ENCODE measurements around the gene ANKRD31. TPM values are rescaled to one million over a fixed set of nuclear protein-coding genes. Genes with fewer than 3 reads are reported as not detected.
"Not testable (repeated sequence)": the region's sequence is repeated elsewhere in the genome, so short reads cannot be mapped to it uniquely, and the experiment has no call there.

The ANKRD31 gene, protein sequence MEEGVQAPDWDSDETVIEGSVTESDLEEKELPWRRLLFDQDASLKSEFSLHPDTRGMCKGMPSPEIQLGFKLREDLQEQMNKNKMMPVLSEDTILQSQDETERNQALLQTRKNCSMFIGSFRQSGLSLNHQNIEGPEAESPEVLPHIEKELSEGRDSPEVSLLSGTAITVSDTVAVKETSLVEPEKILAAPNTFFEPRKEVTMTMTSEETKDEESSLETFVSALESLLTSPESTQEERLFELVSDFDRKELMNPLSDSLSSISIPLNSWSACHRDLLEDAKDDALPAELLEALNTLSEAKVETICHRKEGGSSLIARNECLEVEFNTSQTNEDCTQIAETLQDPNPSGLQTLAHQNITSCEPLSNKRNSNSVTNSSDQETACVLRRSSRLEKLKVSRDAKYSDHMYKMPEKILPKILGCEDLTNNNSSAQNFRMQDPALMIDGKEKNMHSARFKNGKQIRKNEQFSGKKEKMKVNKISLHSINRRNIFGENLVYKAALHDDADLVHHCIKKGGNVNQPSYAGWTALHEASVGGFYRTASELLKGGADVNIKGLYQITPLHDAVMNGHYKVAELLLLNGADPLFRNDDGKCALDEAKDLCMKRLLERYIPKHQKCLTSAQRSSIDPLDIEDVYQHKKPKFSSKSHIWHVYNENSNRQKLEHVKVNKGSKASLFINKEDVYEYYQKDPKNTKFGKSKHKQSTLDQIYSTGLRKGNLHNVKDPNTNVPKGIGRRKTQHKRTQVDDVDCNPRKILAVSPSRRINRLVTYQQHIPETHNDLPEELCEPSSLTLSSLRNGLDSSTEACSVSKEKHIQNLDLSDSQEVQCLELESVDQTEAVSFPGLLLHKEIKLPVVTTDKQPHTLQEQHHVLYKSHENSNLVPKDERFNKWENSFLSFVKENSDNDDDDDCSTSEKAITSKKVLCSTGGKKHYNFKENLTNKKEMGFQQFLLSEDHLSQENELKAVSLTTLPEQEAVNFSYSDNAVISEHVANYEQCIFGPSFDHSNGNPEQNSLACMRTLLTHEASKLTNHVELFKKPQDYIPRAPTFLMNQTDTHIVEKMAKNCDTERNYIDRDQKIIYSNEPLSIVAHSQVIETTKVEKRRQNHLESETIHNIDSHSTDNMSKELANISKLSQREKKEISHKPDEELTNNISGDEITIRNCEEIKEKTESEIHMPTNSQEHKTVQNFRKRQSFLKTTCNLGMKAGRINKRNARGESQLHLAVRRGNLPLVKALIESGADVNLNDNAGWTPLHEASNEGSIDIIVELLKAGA (N-terminal part only)
- total RNA-seq (0.69 TPM), polyA plus RNA-seq (0.05 TPM)

DNA sequence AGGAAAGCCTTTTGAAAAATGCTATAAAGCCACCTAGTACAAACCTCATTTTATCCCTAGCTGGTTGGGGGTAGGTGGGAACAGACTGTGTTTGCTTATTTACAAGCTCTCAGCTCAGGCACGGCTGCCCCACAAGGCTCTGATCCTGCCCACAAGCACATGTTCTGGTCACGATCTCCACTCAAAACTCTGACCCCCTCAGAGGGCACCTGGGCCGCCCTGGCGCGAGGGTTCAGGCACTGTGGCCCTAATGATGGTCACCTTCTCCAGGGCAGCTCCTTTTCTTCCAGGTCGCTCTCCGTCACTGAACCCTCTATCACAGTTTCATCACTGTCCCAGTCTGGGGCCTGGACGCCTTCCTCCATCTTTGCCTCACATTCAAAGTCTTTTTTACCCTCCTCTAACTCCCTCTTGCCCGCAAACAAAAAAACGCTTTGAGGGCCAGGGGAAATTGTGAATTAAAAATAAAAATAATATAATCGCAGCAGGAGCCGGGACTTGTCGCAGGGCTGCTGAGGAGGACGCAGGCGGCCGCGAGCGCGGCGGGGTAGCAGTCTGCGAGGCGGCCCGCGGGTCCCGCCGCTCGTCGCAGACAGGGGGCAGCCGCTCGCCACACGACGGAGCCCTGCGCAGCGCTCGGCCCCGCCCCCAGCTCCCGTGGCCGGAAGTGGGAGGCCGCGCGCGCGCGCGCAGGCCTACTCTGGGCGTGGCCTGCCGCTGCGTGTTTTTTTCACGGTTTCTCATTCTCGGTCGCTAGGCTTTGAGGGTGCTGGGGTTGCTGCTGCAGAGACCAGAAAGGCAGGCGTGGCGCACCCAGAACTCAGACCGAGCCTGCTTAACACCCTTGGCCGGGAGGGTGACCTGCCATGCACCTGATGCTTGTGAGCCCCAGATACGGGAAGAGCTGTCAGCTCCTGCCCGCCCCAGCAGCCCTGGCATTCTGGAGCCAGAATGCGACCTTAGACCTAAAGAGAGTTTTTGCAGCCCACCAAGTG, at the start of gene ANKRD31:
ANKRD31 (minus strand) TSS at position 557 of the 995 bp plus-strand sequence; CDS start at position 365, 192 bp downstream.
- Histone ChIP-seq H3K4me1 (ENCODE audit: insufficient read depth) (no peaks in the 10 kb centered on the region), H3K27ac (ENCODE audit: low read depth) (peak within 1 kb of the TSS; percentile 44), H3K36me3 (ENCODE audit: insufficient read depth) (no peaks in the 10 kb centered on the region), H3K4me3 (ENCODE audit: low read depth, low read length) (peak within 1 kb of the TSS; percentile 46)
- 3% methylated on average over 58 of the region's 58 CpGs for WGBS
- peak; percentile 50 for DNase-seq (ENCODE audit: extremely low spot score)

DNA sequence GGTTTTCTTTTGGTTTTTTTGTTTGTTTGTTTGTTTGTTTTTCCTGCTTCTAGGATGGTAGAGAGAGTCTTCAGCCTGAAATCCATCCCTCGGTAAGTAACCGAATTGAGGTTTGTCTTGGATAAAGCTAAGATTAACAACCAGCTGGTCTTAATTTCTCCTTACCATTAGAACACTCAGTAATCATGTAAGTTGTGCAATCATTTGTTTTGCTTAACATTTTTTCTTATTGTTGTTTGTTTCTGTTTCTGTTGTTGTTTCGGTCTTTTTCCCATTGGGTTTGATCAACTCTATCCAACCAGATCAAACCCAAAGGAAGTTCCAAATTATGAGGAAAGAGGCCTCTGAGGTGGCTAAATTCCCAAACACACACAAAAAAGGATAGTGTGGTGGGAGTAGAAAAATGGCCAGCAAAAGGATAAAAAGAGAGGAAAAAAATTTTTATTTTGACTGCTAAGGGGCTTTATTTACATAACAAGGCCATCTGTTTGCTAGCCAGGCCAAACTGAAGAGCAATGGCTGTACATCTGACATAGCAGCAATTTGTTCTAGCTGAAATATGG, 49.6 kb upstream of the ANKRD31 start:
- no peak for DNase-seq (ENCODE audit: extremely low spot score)
- H3K4me3 ChIP-seq (ENCODE audit: low read depth, low read length) = no peak overlapping the region
- 74% methylated on average over 3 of the region's 3 CpGs for WGBS

DNA sequence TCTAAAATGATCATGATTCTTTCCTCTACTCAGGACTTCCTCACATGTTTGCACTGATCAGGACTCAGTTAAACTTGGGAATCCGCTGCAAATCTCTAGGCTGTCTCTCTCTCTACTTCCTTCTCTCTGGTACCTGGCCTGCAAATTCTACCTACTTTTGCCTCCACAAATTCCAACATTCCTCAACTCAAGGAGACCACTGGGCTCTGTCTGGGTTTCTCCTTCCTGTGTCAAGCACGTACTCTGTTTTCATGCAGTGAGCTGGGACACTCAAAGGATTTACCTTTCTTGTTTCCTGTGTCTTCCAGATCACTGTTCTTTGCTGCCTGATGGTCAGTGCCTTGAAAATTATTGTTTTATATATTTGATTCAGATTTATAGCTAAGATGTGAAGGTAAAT, 45.9 kb upstream of the ANKRD31 start:
- no peak overlapping the region for H3K4me3 ChIP-seq (ENCODE audit: low read depth, low read length)
- WGBS = 76% methylated on average over 2 of the region's 2 CpGs
- no peak overlapping the region for H3K27ac ChIP-seq (ENCODE audit: low read depth)
- DNase-seq (ENCODE audit: extremely low spot score) = no peak
- H3K36me3 ChIP-seq (ENCODE audit: insufficient read depth) = no peaks in the 10 kb centered on the region
- H3K4me1 ChIP-seq (ENCODE audit: insufficient read depth) = no peaks in the 10 kb centered on the region

More for the DNA sequence above, 49.6 kb upstream of the ANKRD31 start:
- no peaks in the 10 kb centered on the region for H3K36me3 ChIP-seq (ENCODE audit: insufficient read depth)
- H3K4me1 ChIP-seq (ENCODE audit: insufficient read depth) = no peaks in the 10 kb centered on the region
- H3K27ac ChIP-seq (ENCODE audit: low read depth) = no peak overlapping the region

DNA sequence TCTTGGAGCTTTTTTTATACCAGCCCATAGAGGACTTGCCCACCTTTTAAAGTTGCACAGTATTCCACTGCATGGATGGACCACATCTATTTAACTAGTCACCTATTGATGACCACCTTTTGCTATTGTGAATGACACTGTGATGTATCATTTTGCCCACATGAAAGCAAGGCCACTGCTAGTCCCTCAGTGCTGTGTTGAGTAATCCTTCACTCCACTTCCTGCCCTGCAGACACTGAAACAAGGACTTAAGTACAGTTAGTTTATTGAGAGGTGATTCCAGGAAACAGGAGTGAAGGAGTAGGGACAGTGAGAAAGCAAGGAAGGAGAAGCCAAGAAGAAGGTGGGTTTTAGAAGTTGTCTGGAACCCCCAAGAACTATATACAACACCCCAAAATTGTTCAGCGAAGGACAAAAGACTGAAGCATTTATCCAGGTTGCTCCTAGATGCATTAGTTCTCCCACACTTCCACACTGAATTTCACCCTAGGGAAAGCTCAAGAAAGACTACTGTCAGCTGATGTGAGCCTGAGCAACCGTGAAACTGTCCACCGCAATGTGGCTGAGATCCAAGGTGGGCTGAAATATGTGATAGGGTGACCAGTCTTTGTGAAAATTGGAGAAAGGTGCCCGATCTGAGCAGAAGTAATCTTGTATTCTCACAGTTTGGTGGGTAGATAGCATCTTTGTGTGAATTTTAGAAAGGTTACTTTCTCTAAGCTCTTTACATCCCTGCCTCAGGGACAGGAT, 45.2 kb upstream of the ANKRD31 start:
- no peak overlapping the region for H3K27ac ChIP-seq (ENCODE audit: low read depth)
- no peak overlapping the region for H3K4me3 ChIP-seq (ENCODE audit: low read depth, low read length)
- no peak for DNase-seq (ENCODE audit: extremely low spot score)
- H3K4me1 ChIP-seq (ENCODE audit: insufficient read depth) = no peaks in the 10 kb centered on the region
- no peaks in the 10 kb centered on the region for H3K36me3 ChIP-seq (ENCODE audit: insufficient read depth)
- WGBS = 77% methylated on average over 4 of the region's 4 CpGs

DNA sequence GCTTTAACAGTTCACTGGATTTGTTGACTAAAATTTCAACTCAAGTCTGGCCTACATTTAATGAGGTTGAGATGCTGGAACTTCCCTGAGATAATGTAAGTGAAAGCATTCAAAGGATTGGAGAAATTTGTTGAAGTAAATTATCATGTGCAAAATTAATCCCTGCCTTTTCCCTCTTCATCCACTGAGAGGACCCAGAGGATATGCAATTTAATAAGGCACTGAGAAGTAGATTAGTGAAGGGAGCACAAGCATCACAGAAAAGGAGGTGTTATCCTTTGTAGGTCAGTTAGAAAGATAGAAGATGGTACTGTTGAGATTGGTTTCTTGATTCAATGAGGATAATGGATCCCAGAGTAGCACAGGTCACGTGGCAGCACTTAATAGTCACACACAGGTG, 42.6 kb upstream of the ANKRD31 start:
- WGBS = 75% methylated on average over 1 of the region's 1 CpG

DNA sequence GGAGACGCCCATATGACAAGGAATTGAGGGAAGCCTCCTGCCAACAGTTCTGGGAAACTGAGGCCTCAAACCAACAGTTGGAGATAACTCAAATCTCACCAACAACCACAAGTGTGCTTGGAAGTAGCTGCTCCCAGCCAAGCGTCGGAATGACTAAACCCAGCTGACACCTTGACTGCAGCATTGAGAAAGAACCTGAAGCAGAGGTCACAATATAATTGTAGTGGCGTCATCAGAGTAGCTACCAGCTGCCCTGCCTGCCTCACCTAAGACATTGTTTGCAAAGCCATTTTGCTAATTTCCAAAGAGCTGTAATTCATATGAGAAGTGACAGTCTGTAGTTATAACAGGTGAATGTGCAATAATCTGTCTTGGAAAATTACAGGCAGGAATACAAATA, 40.8 kb upstream of the ANKRD31 start:
- Histone ChIP-seq H3K4me1 (ENCODE audit: insufficient read depth) (no peaks in the 10 kb centered on the region), H3K36me3 (ENCODE audit: insufficient read depth) (no peaks in the 10 kb centered on the region), H3K4me3 (ENCODE audit: low read depth, low read length) (no peak overlapping the region), H3K27ac (ENCODE audit: low read depth) (no peak overlapping the region)
- DNase-seq (ENCODE audit: extremely low spot score) = no peak
- WGBS = 75% methylated on average over 4 of the region's 4 CpGs

More for the DNA sequence above, 42.6 kb upstream of the ANKRD31 start:
- H3K27ac ChIP-seq (ENCODE audit: low read depth) = no peak overlapping the region
- no peaks in the 10 kb centered on the region for H3K4me1 ChIP-seq (ENCODE audit: insufficient read depth)
- no peak for DNase-seq (ENCODE audit: extremely low spot score)
- no peaks in the 10 kb centered on the region for H3K36me3 ChIP-seq (ENCODE audit: insufficient read depth)
- H3K4me3 ChIP-seq (ENCODE audit: low read depth, low read length) = no peak overlapping the region

DNA sequence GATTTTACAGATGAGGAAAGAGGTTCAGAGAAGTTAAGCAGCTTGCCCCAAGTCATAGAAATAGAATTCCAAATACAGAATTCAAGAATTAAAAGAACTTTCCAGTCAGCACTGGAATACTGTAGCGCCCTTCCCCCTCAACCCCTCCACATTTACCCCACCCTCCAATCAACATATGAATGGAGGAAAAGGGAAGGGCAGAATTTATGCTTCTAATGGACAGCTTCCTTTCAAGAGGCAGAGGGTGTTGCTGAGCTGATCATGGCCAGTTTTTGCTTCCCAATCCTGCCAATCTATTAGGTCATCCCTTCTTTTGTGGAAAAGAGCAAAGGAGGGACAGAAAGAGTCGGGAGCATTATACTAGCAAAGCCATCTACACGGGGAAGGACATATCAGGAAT, 39.1 kb upstream of the ANKRD31 start:
- Histone ChIP-seq H3K4me1 (ENCODE audit: insufficient read depth) (no peaks in the 10 kb centered on the region), H3K36me3 (ENCODE audit: insufficient read depth) (no peaks in the 10 kb centered on the region), H3K27ac (ENCODE audit: low read depth) (no peak overlapping the region), H3K4me3 (ENCODE audit: low read depth, low read length) (no peak overlapping the region)
- DNase-seq (ENCODE audit: extremely low spot score) = no peak
- WGBS = 63% methylated on average over 3 of the region's 3 CpGs

DNA sequence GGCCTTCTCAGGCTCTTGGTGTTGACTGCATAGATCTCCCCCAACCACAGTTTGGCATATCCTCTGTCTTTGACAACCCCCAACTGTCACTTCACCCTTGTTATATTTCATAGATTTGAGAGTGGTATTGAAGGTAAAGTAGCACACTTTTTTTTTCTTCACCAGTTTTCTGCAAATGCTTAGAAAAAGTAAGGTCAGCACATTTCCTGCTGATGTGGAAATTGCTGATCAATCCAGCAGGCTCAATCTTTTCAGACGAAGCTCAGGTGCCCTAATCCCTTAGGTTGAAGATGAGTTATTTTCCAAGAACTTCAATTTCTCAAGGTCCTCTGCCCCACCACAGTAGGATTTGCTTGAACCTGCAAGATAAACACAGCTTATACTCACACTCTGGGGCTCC, 38.5 kb upstream of the ANKRD31 start:
- WGBS = 62% methylated on average over 1 of the region's 1 CpG

DNA sequence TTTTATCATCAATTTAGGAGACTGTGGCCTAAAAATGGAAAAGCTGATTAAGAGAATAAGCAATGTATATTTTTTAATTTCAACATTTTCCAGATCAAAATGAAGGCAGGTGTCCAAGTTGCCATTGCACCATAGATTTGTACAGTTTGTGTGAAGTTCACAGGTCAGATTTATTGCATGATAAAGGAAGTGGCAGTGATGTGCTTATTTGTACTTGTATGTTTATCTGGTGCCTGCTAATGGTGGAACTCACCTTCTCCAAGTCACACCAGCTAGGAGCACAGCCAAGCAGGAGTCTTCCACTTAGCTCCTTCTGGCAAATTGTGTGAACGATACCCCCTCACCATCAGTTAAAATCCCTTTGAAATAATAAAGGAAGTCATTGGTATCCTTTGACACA, 37.8 kb upstream of the ANKRD31 start:
- Histone ChIP-seq H3K27ac (ENCODE audit: low read depth) (no peak overlapping the region), H3K4me3 (ENCODE audit: low read depth, low read length) (no peak overlapping the region), H3K36me3 (ENCODE audit: insufficient read depth) (no peaks in the 10 kb centered on the region), H3K4me1 (ENCODE audit: insufficient read depth) (no peaks in the 10 kb centered on the region)
- WGBS = 80% methylated on average over 1 of the region's 1 CpG
- DNase-seq (ENCODE audit: extremely low spot score) = no peak

More for the DNA sequence above, 38.5 kb upstream of the ANKRD31 start:
- Histone ChIP-seq H3K27ac (ENCODE audit: low read depth) (no peak overlapping the region), H3K36me3 (ENCODE audit: insufficient read depth) (no peaks in the 10 kb centered on the region), H3K4me1 (ENCODE audit: insufficient read depth) (no peaks in the 10 kb centered on the region), H3K4me3 (ENCODE audit: low read depth, low read length) (no peak overlapping the region)
- DNase-seq (ENCODE audit: extremely low spot score) = no peak

DNA sequence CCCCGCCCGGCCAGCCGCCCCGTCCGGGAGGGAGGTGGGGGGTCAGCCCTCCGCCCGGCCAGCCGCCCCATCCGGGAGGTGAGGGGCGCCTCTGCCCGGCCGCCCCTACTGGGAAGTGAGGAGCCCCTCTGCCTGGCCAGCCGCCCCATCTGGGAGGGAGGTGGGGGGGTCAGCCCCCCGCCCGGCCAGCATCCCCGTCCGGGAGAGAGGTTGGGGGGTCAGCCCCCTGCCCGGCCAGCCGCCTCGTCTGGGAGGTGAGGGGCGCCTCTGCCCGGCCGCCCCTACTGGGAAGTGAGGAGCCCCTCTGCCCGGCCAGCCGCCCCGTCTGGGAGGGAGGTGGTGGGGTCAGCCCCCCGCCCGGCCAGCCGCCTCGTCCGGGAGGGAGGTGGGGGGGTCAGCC, 33.9 kb upstream of the ANKRD31 start:
- H3K4me1 ChIP-seq (ENCODE audit: insufficient read depth); DNase-seq (ENCODE audit: extremely low spot score); H3K27ac ChIP-seq (ENCODE audit: low read depth); H3K4me3 ChIP-seq (ENCODE audit: low read depth, low read length); H3K36me3 ChIP-seq (ENCODE audit: insufficient read depth): not testable (repeated sequence)
- 96% methylated on average over 30 of the region's 31 CpGs for WGBS

DNA sequence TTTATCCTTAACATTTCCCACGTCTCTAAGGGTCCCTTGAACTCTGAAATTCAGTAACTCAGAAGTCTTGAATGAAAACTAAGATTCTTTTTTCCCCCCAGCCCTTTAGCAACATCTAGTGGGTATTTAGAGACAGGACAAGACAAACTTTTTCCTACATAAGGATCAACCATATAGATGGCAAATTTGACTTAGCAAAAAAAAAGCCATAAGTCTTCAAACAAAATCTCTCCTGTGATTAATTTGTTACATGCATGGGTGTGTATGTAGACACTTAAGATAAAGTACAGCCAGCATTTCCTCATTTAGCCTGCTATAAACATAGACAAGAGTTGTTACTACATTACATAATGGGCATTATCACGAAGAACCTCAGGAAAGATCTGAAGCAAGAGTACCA, 29.1 kb upstream of the ANKRD31 start:
- no peak for DNase-seq (ENCODE audit: extremely low spot score)
- H3K4me3 ChIP-seq (ENCODE audit: low read depth, low read length) = no peak overlapping the region
- WGBS = 35% methylated on average over 2 of the region's 2 CpGs
- H3K4me1 ChIP-seq (ENCODE audit: insufficient read depth) = no peaks in the 10 kb centered on the region
- no peak overlapping the region for H3K27ac ChIP-seq (ENCODE audit: low read depth)
- no peaks in the 10 kb centered on the region for H3K36me3 ChIP-seq (ENCODE audit: insufficient read depth)

DNA sequence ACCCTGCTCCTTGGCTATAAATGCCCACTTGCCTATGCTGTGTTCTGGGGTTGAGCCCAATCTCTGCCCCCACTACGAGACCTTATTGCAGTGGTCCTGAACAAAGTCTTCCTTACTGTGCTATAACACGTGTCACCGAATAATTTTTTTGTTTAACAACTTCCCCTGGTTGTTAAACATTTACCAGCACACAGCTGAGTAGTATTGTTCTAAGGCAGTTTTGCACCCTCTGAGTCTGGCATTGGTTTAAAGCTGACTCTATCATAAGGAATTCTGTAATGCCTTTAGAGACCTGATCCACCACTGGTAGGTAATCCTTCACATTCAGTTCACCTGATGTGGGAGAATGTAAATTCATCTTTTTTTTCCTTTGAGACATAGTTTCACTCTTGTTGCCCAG, 25.6 kb upstream of the ANKRD31 start:
- no peak for DNase-seq (ENCODE audit: extremely low spot score)
- Histone ChIP-seq H3K4me1 (ENCODE audit: insufficient read depth) (no peaks in the 10 kb centered on the region), H3K4me3 (ENCODE audit: low read depth, low read length) (no peak overlapping the region), H3K27ac (ENCODE audit: low read depth) (no peak overlapping the region), H3K36me3 (ENCODE audit: insufficient read depth) (no peaks in the 10 kb centered on the region)
- WGBS = 74% methylated on average over 3 of the region's 3 CpGs

All from urinary bladder (tissue), 4 donors.